ENCODE data around the gene DMPK. TPM values are rescaled to one million over a fixed set of nuclear protein-coding genes. Genes with fewer than 3 reads are reported as not detected.

The DMPK gene
- total and polyA plus RNA-seq, 9 of the 15 experiments (the other 6 are each of a cell fraction or from before 2014, with no cell fraction given), result 0.24 to 31.3 (median 7.3) TPM

DNA sequence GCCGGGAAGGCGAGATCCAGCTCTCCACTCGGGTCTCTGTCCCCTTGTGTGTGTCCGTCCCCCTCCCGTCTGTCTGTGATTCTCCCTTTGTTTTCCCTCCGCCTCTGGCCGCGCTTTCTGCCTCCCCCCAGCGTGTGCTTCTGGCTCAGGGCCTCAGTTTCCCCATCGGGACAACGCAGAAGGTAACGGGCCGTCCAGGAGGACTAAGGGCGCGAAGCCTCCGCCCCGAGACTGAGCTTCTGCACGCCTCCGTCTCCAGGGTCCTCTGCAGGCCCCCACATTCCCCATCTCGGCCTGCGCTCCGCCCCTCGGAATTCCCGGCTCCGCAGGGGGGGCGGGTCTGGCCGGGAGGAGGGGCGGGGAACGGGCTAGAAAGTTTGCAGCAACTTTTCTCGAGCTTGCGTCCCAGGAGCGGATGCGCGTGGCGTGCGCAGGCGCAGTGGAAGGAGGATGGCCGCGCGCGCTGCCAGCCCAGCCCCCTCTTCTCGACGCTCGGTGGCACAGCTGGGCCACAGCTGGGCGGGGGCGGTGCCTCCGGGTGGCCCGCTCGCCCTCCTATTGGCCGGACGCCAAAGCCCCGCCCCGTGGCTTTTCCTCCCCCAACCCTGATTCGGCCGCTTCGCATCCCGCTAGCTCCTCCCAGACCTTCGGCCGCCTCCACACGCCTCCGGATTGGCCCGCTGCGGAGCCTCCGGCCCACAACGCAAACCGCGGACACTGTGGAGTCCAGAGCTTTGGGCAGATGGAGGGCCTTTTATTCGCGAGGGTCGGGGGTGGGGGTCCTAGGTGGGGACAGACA, 13.1 kb downstream of the DMPK start, which contains the start of gene SIX5 (continued):
- TF ChIP-seq BHLHE40 (IDR thresholded peaks at IDR 0.05; ENCODE audit: low read length), result 0 out of 2 replicates have a peak, but pooled peaks have one; percentile 4
- TF ChIP-seq ARNT (IDR thresholded peaks at IDR 0.05), result peak in 1 of 2 experiments; percentile 73; a peak in 3 of 4 replicates
- no peak for TF ChIP-seq ATF1 (CRISPR knock-in tag; IDR thresholded peaks at IDR 0.05)
- TF ChIP-seq ATF1 (tag; IDR thresholded peaks at IDR 0.05), result peak; percentile 81
- peak; percentile 98 for TF ChIP-seq SP1 (CRISPR knock-in tag; IDR thresholded peaks at IDR 0.05)
- peak; percentile 97 to 100 for TF ChIP-seq SIN3A (IDR thresholded peaks at IDR 0.05; ENCODE audit: borderline replicate concordance in 2 of 2, control insufficient read depth in 1 of 2, low read depth in 2 of 2, low read length in 2 of 2)
- TF ChIP-seq SAP30 (IDR thresholded peaks at IDR 0.05; ENCODE audit: borderline replicate concordance, insufficient read depth, low read depth, low read length, poor library complexity, severe bottlenecking), result peak; percentile 44
- no peak for TF ChIP-seq ZNF589 (CRISPR knock-in tag; IDR thresholded peaks at IDR 0.05; ENCODE audit: low read depth)
- peak; percentile 42; the same call in 1 of the 2 replicates for TF ChIP-seq SMARCE1 (IDR thresholded peaks at IDR 0.05)
- no peak for TF ChIP-seq NUFIP1 (IDR thresholded peaks at IDR 0.05; ENCODE audit: partially characterized antibody)
- TF ChIP-seq MYC (IDR thresholded peaks at IDR 0.05; ENCODE audit: low read depth, low read length), result peak; percentile 71
- TF ChIP-seq MYC (CRISPR knock-in tag; IDR thresholded peaks at IDR 0.05; ENCODE audit: borderline replicate concordance, low read depth), result no peak
- peak; percentile 81; the same call in 1 of the 2 replicates for TF ChIP-seq HLTF (IDR thresholded peaks at IDR 0.05)
- 0 out of 2 replicates have a peak, but pooled peaks have one; percentile 56 for TF ChIP-seq RB1 (IDR thresholded peaks at IDR 0.05; ENCODE audit: low read depth)
- TF ChIP-seq PRPF4 (IDR thresholded peaks at IDR 0.05; ENCODE audit: insufficient read depth, low read depth, low read length, poor library complexity, severe bottlenecking), result peak; percentile 58
- no peak for TF ChIP-seq CHCHD3 (CRISPR knock-in tag; IDR thresholded peaks at IDR 0.05)
- peak; percentile 35 for TF ChIP-seq PRDM10 (IDR thresholded peaks at IDR 0.05; ENCODE audit: partially characterized antibody)
- TF ChIP-seq U2AF1 (optimal IDR thresholded peaks at IDR 0.05; ENCODE audit: low read depth, low read length), result peak; percentile 85
- TF ChIP-seq E2F3 (CRISPR knock-in tag; IDR thresholded peaks at IDR 0.05), result peak; percentile 4; the same call in 1 of the 2 replicates
- TF ChIP-seq TAF7 (tag; IDR thresholded peaks at IDR 0.05), result peak; percentile 49; the same call in 1 of the 2 replicates
- TF ChIP-seq RFX5 (IDR thresholded peaks at IDR 0.05; ENCODE audit: low read depth, low read length), result no peak
- TF ChIP-seq CXXC5 (CRISPR knock-in tag; IDR thresholded peaks at IDR 0.05), result peak; percentile 92
- peak; percentile 100 for TF ChIP-seq HNRNPK (IDR thresholded peaks at IDR 0.05; ENCODE audit: low read depth, low read length, poor library complexity, severe bottlenecking)
- TF ChIP-seq NFIC (IDR thresholded peaks at IDR 0.05), result peak; percentile 96
- no peak for TF ChIP-seq ZNF274 (IDR thresholded peaks at IDR 0.05; ENCODE audit: borderline replicate concordance, low read depth, low read length)
- TF ChIP-seq HES1 (IDR thresholded peaks at IDR 0.05; ENCODE audit: low read depth), result peak; percentile 23; the same call in 1 of the 2 replicates

All from K562 (cell line).